GM19239 (cell line): ENCODE measurements around the gene SLC25A47.
A peak's percentile ranks its signal among the peaks of the same experiment; 100 is the strongest.
"Not testable (repeated sequence)": the region's sequence is repeated elsewhere in the genome, so short reads cannot be mapped to it uniquely, and the experiment has no call there.

Source experiments
- DNase-seq: peaks from one replicate; pipeline ENCODE4 v3.0.0; 2011; ENCODE audit warnings: low spot score; ENCODE audit not compliant: insufficient read length
- FAIRE-seq: peaks from 2 replicates; lab custom pipeline; 2011; peaks lifted over from hg19 to GRCh38; lab: Jason Lieb, UNC

SLC25A47 gene

GRCh38 chr14:100303925-100304324 lies 19.2 kb upstream of the SLC25A47 start:
- DNase-seq (no peak), FAIRE-seq (no peak)

DNA sequence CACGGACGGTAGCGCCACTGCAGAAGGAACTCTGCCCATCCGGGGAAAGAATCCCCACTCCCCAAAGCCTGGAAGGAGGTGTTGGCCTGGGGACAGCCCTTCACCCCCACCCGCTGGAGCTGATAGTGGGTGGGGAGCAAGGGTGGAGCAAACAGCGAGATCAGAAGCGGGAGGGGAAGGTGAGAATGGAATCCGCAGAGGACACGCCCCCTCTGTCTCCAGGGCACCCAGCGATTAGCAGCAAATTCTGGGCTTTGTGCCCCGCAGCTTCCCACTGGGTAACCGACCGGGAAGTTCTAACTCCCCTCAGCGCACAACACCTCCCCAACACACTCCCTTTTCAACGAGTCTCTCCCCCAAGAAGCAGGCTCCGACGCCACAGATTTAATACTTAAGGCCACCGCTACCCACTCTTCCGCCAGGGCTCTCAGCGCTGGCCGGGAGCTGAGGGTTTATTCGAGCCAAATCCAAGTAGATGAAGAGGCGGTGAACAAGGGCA lies 18.3 kb upstream of the SLC25A47 start:
- DNase-seq (no peak), FAIRE-seq (peak; percentile 8)

- FAIRE-seq, result no peak
- DNase-seq, result no peak
These were observed 17.6 kb upstream of the SLC25A47 start for GRCh38 chr14:100305324-100306100.

DNA sequence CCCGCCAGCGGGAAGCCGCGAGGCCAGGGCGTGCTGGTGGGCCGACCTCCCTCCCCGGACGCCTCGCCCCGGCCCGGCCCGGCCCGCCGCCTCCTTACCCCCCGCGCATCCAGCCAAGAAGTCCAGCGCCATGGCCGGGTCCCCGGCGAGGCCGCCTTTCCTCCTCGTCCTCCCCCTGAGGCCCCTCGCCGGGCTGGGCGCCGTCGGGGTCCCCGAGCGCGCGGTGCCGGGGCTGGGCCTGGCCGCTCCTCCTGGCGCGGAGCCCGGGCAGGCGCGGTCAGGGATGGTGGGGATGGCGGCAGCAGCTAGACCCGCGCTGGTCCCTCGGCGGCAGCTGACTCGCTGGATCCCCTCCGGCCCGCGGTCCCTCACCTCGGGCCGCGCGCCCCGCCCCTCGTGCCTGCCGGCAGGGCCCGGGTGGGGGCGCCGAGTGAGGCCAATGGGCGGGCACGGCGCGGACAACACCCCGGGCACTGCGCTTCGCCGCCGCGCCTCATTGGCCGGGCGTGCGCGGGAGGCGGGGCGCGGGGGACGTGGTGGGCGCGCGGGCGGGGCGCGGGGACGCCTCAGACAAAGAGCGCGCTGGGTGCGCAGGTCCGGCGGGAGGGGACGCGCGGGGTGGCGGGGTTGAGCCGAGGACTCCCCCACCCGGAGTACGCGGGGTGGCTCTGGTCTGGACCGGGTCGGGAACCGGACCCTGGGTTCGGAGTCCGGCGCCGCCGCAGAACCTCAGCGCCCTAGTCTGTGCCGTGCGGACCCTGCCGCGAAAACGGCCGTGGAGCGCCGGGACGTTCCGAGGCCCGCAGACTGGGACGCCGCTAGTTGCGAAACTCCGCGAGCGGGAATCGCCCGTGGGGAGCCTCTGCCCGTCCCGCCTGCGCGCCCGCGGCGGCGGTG lies 16.8 kb upstream of the SLC25A47 start, which contains the start of gene SLC25A29:
TSS of gene SLC25A29 (minus strand) at position 344 of the 897 bp plus-strand sequence. CDS start at position 132, 212 bp downstream.
- DNase-seq (peak; percentile 96), FAIRE-seq (peak; percentile 74)

- FAIRE-seq (no peak), DNase-seq (no peak)
These were observed 16.0 kb upstream of the SLC25A47 start for GRCh38 chr14:100306998-100307765.

- no peak for FAIRE-seq
- DNase-seq, result no peak
These were observed 15.2 kb upstream of the SLC25A47 start for GRCh38 chr14:100307766-100308426.

DNA sequence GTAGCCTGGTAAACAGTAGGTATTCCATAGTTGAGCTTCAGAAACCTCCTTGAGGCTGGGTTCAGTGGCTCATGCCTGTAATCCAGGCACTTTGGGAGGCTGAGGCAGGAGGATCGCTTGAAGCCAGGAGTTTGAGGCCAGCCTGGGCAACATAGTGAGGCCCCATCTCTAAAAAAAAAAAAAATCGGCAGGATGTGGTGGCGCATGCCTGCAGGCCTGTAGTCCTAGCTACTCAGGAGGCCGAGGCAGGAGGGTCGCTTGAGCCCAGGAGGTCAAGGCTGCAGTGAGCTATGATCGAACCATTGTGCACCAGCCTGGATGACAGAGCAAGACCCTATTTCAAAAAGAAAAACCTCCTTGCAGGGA lies 14.7 kb upstream of the SLC25A47 start:
- not testable (repeated sequence) for FAIRE-seq, DNase-seq

DNA sequence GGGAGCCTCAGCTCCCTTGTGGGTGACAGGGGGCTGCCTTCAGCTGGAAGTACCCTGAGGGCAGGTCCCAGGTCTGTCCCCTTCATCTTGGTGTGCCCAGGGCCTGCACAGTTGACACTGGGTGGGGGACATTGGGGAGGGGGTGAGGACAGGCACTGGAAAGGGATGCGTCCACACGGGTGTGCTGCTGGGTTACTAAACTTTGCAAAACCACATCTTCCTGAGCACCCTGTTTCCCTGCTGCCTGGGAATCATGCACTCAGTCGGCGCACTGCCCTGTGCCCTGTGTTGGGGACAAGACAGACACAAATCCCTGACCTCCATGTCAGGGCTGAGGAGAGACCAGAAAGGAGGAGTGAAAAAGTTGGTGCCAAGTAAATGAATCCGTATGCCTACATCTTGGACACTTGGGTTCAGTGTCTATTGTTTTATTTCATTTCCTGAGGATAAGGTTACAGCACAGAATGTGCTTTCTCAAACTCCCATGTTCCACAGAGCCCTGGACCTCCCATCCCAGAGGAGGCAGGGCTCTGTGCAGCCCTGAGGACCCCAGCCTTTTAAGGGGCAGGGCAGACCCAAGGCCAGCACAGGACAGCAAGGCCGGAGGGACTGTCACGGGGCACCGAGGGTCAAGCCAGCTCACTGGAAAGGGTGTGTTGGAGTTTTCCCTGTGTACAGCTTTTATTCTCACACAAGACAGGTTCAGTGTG lies 14.0 kb upstream of the SLC25A47 start:
- FAIRE-seq (no peak), DNase-seq (no peak)

DNA sequence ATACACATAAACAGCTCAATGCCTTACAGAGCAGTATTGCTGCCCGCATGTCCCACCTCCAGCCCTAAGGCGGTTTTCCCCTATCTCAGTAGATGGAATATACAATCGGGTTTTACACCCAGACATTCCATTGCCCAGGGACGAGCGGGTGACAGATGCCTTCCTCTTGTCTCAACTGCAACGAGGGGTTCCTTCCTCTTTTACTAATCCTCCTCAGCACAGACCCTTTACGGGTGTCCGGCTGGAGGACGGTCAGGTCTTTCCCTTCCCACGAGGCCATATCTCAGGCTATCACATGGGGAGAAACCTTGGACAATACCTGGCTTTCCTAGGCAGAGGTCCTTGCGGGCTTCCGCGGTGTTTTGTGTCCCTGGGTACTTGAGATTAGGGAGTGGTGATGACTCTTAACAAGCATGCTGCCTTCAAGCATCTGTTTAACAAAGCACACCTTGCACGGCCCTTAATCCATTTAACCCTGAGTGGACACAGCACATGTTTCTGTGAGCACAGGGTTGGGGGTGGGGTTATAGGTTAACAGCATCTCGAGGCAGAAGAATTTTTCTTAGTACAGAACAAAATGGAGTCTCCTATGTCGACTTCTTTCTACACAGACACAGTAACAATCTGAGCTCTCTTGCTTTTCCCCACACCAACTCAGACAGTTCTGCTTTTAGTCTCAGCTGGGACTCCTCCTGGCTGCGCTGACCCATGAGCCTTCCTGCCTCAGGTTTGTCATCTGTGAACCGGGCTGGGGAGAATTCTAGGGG lies 10.8 kb upstream of the SLC25A47 start:
- not testable (repeated sequence) for FAIRE-seq, DNase-seq

- no peak for DNase-seq
- FAIRE-seq, result no peak
These were observed 10.2 kb upstream of the SLC25A47 start for GRCh38 chr14:100312877-100313400.

GRCh38 chr14:100313464-100314230 lies 9.5 kb upstream of the SLC25A47 start:
- DNase-seq, result no peak
- no peak for FAIRE-seq

DNA sequence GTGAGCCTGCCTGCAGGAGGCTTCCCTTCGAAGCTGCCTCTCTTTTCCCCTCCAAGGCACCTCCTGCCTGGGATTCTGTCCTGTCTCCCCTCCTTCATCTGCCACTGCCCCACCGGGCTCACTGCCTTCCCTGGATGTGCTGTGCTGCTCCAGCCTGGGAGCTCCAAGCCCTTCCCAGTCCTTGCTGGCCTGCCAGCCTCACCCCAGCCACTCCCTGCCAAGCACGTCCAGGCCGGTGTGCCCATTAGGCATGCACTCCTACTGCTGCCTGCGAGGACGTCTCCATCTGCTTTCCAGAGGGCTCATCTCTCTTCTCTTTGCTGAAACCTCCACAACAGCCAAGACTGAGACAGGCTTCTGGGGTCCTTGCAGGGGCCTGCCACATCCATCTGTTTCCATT lies 8.4 kb upstream of the SLC25A47 start:
- DNase-seq (no peak), FAIRE-seq (no peak)

DNA sequence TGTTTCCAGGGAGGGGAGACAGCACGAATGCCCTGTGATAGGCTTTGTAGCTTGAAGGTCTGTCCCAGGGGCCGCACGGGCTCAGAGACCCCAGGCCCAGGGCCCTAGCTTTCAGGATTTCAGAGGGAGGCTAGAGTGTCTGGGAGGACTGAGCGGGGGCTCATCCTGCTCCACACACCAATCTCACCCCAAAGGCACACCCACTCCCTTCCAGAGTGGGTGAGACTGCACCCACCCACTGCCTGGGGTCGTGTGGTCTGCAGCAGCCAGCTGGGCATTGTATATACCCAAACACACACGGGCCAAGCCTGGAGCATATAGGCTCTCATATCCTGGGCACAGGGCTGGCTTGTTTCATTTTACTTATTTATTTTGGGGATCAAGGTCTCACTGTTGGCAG lies 5.8 kb upstream of the SLC25A47 start:
- DNase-seq (no peak), FAIRE-seq (peak; percentile 56)

DNA sequence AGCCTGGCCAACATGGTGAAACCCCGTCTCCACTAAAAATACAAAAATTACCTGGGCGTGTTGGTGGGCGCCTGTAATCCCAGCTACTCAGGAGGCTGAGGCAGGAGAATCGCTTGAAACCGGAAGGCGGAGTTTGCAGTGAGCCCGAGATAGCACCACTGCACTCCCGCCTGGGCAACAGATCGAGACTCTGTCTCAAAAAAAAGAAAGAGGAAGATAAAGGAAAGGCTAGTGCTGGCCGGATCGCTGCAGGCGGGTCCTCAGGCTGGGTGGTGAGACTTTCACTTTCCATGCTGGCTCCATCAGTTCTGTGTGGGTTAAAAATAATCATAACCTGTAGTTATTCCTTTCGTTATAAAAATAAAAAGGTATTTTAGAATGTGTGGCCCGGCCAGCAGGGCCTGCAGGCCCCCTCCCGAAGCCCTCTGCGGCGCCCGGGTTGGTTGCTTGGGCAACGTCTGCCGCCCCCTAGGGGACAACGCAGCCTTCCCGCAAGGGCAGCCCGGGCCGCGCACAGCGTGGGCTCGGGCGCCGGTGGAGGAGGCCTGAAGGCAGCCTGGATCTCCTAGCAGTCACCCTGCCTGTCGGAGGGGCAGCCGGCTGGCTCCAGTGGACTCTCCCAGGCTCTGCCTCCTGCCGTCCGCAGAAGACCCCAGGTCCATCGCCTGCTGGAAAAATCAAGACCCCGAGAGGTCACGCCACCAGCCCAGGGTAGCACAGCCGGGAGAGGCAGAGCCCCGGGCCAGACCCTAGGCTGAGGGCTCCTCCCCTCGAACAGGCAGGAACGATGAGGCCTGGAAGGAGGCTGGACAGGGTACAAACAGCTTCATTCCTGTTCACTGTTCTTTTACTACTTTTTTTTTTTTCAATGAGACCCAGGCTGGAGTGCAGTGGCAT lies 5.0 kb upstream of the SLC25A47 start:
- FAIRE-seq (peak; percentile 89), DNase-seq (peak; percentile 80)

GRCh38 chr14:100320157-100320856 lies 2.8 kb upstream of the SLC25A47 start:
- FAIRE-seq (no peak), DNase-seq (no peak)
